Vagina (tissue), 2 donors: ENCODE data around the gene SNAP91.

Source experiments
- POLR2A ChIP-seq, 2 donors: fragments of 450-650 bp; IDR thresholded peaks; one replicate each; pipeline ENCODE4 v1.6.1; 2017; ENCODE audit warnings: antibody characterized with exemption in 2 of 2, mild to moderate bottlenecking in 2 of 2, moderate library complexity in 2 of 2
- POLR2AphosphoS5 ChIP-seq, 2 donors: sonication (generic); formaldehyde crosslinking; IDR thresholded peaks; one replicate each; pipeline ENCODE4 v1.9.0; 2017; ENCODE audit warnings: antibody characterized with exemption in 2 of 2, mild to moderate bottlenecking in 2 of 2, low read depth in 1 of 2; ENCODE audit not compliant: insufficient read depth in 1 of 2
- TF ChIP-seq, protein P1 (sequence below), 3 experiments: fragments of 450-650 bp in 2 of 3; fragments of 200-600 bp in 1 of 3; sonication (generic) in 1 of 3; IDR thresholded peaks; one replicate each; pipeline ENCODE4 v1.5.1; 2017 to 2019; ENCODE audit warnings: antibody characterized with exemption in 3 of 3, mild to moderate bottlenecking in 2 of 3, moderate library complexity in 2 of 3

DNA sequence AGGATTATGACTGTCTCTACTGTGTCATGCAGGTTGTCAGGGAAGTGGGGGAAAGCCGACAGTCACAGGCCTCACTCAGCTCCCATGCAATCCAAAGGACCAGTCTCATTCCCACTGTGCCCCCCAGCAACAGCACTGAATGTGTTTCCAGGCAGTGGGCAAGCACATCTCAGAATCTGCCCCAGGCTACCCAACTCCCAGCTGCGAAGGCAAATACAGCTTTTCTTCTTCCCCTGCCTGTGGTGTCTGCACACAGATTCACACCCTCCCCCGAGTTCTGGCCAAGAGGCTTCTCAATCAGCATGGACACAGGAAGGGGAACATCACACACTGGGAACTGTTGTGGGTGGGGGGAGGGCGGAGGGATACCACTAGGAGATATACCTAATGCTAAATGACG lies 75.3 kb downstream of the SNAP91 start:
- TF ChIP-seq, protein P1, sequence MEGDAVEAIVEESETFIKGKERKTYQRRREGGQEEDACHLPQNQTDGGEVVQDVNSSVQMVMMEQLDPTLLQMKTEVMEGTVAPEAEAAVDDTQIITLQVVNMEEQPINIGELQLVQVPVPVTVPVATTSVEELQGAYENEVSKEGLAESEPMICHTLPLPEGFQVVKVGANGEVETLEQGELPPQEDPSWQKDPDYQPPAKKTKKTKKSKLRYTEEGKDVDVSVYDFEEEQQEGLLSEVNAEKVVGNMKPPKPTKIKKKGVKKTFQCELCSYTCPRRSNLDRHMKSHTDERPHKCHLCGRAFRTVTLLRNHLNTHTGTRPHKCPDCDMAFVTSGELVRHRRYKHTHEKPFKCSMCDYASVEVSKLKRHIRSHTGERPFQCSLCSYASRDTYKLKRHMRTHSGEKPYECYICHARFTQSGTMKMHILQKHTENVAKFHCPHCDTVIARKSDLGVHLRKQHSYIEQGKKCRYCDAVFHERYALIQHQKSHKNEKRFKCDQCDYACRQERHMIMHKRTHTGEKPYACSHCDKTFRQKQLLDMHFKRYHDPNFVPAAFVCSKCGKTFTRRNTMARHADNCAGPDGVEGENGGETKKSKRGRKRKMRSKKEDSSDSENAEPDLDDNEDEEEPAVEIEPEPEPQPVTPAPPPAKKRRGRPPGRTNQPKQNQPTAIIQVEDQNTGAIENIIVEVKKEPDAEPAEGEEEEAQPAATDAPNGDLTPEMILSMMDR (IDR thresholded peaks at IDR 0.05) = no peak
- TF ChIP-seq POLR2AphosphoS5 (IDR thresholded peaks at IDR 0.05; ENCODE audit: insufficient read depth in 1 of 2, low read depth in 1 of 2) (no peak), POLR2A (IDR thresholded peaks at IDR 0.05) (no peak)
